Kidney epithelial cell (primary cell): ENCODE results near the gene NBEAL2. TPM values are rescaled to one million over a fixed set of nuclear protein-coding genes. Genes with fewer than 3 reads are reported as not detected.
A peak's percentile ranks its signal among the peaks of the same experiment; 100 is the strongest.

Source experiments
- DNase-seq: peaks from one replicate; pipeline ENCODE4 v3.0.0-alpha.2; 2010; ENCODE audit warnings: low read depth
- H3K27me3 ChIP-seq: 2 replicates; pipeline ENCODE4 v1.6.0; 2011; ENCODE audit warnings: low read length; ENCODE audit not compliant: control insufficient read depth, insufficient read depth
- H3K36me3 ChIP-seq: 2 replicates; pipeline ENCODE4 v1.5.1; 2011; ENCODE audit warnings: low read length; ENCODE audit not compliant: control insufficient read depth, insufficient read depth
- H3K4me3 ChIP-seq: 2 replicates; pipeline ENCODE4 v1.5.1; 2011; ENCODE audit warnings: low read depth, mild to moderate bottlenecking, control low read depth, low read length
- CTCF ChIP-seq: IDR thresholded peaks from 2 replicates; pipeline ENCODE4 v1.5.1; 2011; ENCODE audit warnings: mild to moderate bottlenecking, moderate library complexity, low read length, control low read depth, inconsistent platforms; ENCODE audit not compliant: insufficient read depth, poor library complexity, severe bottlenecking
- total RNA-seq: library from RNA; depleted of rRNA; stranded (reverse); fragments of >200 nt; gene quantifications from 2 replicates; pipeline ENCODE4 v1.2.3, GENCODE V29; 2015

The NBEAL2 gene
- total RNA-seq, 1 donor from 2014 or later, result 37.5 TPM

GRCh38 chr3:47001731-47002170 lies 22.3 kb downstream of the NBEAL2 start:
- TF ChIP-seq CTCF, result no peak
- Histone ChIP-seq H3K36me3 (no peaks in the 10 kb centered on the region), H3K27me3 (no peaks in the 10 kb centered on the region), H3K4me3 (no peak overlapping the region)
- DNase-seq, result no peak

GRCh38 chr3:47002171-47003055 lies 22.9 kb downstream of the NBEAL2 start:
- TF ChIP-seq CTCF, result peak; percentile 3
- Histone ChIP-seq H3K36me3 (no peaks in the 10 kb centered on the region), H3K4me3 (no peak overlapping the region), H3K27me3 (no peaks in the 10 kb centered on the region)
- DNase-seq, result no peak

GRCh38 chr3:47003056-47003410 lies 23.6 kb downstream of the NBEAL2 start:
- no peaks in the 10 kb centered on the region for H3K27me3 ChIP-seq
- H3K4me3 ChIP-seq, result no peak overlapping the region
- no peak for DNase-seq
- H3K36me3 ChIP-seq, result no peaks in the 10 kb centered on the region
- no peak for TF ChIP-seq CTCF

GRCh38 chr3:47003461-47004368 lies 24.2 kb downstream of the NBEAL2 start:
- Histone ChIP-seq H3K27me3 (no peaks in the 10 kb centered on the region), H3K4me3 (no peak overlapping the region), H3K36me3 (no peaks in the 10 kb centered on the region)
- TF ChIP-seq CTCF, result no peak
- no peak for DNase-seq

- DNase-seq, result no peak
- no peak for TF ChIP-seq CTCF
- no peak overlapping the region for H3K4me3 ChIP-seq
- no peaks in the 10 kb centered on the region for H3K36me3 ChIP-seq
- no peaks in the 10 kb centered on the region for H3K27me3 ChIP-seq
Observed at GRCh38 chr3:47004369-47005211, 25.1 kb downstream of the NBEAL2 start.
